Measurements from ENCODE around the gene FBXO42.
A peak's percentile ranks its signal among the peaks of the same experiment; 100 is the strongest.
"Not testable (repeated sequence)": the region's sequence is repeated elsewhere in the genome, so short reads cannot be mapped to it uniquely, and the experiment has no call there.

Gene FBXO42

DNA sequence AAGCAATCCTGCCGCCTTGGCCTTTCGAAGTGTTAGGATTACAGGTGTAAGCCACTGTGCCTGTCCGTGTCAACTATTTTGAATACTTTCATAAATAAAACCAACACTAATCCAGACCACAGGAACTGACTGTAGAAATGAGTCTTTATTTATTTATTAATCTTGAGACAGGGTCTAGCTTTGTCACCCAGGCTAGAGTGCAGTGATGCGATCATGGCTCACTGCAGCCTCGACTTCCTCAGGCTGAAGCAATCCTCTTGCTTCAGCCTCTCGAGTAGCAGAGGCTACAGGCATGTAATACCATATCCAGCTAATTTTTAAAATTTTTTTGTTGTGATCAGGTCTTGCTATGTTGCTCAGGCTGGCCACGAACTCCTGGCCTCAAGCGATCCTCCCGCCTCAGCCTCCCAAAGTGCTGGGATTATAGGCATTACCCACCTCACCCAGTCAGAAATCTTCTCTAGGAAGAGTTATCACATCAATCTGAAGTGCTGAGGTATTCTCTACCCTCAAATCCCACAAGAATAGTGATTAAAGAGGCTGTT, 93.6 kb downstream of the FBXO42 start:
- DNase-seq = no peak

DNA sequence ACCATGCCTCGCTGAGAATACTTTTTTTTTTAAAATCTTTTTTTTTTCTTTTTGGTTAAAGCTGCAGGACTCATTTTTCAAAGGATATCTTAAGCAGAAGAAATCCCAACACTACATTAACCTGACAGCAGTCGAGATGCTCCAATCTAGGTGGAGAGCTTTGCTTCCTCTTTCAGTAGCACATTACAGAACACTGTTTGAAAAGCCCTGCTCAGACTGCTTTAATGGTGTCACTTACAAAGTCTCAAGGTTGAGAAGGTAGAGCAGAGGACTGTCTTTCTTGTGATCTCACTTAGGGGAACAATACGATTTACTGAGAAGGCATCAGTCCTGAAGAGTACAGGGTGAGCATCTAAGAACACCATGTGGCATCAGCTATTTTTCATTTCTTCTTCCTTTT, 94.3 kb downstream of the FBXO42 start:
- DNase-seq = no peak

DNA sequence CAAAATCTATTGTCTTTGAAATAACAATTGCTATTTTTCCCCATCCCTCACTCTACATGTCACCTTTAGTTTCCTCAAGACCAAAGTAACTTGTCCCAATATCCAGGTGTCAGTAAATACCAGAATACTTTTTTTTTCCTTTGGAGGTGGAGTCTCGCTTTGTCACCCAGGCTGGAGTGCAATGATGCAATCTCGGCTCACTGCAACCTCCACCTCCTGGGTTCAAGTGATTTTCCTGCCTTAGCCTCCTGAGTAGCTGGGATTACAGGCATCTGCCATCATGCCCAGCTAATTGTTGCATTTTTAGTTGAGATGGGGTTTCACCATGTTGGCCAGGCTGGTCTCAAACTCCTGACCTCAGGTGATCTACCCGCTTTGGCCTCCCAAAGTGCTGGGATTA, 94.7 kb downstream of the FBXO42 start:
- DNase-seq = not testable (repeated sequence)

DNA sequence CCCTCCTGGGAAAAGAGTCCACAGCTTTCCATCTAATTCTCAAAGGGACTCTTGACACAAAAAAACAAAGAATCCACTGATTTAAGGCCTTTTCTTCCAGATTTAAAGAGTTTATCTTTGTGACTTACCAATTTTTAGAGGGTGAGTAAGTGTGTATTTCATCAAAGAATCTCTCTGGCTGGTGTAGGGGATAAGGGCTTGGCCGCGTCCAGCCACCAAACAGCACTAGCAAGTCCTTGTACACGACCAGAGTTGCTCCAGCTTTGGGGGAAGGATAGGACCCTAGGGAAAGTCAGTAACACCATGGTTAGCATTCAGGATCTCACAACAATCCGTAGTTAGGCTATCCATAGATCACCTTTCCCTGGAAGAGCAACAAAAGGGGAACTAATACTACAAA, 95.8 kb downstream of the FBXO42 start:
- DNase-seq = no peak

DNA sequence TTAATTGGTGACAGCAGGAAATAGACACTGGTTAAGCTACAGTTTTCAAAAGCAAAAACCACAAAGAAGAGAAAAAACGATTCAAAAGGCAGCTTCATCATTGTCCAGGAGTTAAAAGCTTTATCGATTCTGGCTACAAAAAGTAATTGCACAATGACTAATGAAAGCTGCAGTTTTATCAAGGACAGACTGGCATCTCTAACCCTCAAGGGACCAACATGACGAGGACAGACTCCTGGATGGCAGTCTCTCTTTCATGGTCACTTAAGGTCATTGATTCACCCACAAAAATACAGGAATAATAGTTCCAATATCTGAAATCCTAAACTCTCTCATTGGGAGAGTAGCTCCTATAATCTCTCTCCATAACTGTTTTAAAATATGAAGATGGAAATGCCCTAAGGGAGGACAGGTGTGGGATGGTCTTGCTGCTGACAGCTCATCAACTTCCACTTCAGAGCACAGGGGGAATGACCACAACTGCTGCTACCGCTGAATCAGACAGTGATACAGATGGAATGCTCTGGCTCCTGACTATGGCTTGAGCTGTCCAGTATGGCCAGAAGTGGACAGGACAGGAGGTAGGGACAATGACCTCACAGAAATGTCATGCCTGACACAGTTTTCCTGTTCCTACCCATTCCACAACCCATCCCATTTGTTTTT, 97.9 kb downstream of the FBXO42 start:
- DNase-seq = peak in 1 of 3 experiments; percentile 28

DNA sequence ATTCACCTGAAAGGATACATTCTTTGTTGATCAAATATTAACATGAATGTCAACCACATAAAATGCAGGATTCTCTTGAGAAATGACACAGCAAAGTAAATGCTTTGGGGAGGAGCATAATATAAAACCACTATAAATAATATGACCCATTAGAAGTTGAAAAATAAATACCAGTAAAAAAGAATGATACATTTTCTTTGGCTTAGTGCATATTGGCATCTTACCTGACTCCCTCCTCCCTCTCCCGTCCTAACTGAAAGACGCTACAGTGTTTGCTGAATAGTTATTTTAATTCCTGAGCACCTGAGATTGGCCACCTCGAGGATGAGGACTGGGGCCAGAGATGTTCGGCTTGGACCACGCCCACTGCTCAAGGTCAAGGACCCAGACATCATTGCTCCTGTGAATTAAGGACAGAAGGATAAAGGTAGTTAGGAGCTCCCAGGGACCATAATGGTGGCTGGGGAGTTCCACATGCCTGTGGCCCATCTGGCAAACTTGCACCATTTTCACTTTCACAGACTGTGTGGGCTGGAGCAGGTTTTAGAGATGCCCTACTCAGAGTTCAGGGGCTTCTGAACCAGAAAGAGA, 98.9 kb downstream of the FBXO42 start:
- DNase-seq = no peak

DNA sequence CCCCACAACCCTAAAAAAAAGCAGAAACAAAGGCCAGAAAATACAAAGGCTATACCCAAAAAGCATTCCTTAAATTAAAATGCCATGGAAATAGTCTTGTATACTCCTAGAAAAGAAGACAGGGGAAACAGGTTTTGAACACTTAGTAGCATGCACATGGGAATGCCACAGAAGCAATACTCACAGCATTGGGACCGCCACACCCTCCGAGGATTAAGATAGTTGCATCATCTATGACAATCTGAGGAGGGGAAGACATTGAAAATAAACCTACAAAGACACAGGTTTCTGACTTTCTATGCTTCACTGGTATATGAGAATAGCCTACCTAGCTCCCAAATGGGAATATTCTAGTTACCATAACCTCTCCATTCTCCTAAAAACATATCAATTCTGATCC, 99.4 kb downstream of the FBXO42 start:
- DNase-seq = no peak

DNA sequence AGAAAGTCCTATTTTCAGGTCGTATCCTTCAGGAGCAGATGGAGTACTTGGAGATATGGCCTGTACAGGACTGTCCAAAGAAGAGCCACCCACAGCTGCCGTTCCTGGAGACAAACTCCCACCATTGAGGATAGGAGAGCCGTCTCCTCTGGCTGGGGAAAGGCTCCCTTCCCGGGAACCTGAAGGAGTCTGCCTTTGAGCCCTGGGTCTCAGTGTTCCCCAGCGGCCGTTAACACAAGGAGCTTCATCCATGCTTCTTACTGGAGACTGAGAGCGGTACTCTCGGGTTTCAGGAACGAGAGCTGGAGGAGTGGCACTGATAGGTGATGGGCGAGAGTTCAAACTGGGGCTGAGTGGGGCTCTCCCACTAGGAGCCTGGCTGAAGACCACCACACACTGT, 100.9 kb downstream of the FBXO42 start:
- DNase-seq = no peak

DNA sequence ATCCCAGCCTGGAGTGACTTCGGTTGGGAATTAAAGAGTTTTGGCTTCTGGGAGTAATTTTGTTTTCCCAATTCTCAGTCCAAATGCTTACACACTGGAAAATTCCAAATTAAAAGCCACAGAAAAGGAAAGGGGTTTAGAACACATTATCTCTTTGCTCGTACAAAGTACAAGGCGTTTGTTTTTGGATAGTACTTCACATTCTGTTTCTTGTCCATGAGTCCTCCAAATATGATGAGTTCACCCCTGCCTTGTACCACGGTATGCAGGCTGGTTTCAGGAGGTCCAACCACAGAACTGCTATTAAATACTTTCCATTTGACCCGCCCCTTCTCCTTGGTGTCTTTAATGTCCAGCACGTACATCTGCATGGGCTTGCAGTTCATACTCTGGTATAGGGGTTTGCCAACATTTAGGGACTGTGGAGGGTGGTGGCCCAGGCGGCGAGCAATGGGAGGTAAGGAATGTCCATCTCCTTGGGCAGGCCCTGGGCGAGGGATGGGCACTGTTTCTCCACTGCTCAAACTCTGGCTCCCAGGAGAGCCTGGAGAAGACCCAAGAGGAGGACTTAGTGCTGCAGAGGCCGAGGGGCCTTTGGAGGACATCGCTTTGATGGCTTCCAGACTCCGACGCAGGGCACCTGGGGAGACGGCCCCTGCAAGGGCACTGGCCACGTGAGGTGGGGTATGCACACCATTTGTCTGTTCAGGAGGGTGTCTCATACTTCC, 101.6 kb downstream of the FBXO42 start:
- DNase-seq = no peak

DNA sequence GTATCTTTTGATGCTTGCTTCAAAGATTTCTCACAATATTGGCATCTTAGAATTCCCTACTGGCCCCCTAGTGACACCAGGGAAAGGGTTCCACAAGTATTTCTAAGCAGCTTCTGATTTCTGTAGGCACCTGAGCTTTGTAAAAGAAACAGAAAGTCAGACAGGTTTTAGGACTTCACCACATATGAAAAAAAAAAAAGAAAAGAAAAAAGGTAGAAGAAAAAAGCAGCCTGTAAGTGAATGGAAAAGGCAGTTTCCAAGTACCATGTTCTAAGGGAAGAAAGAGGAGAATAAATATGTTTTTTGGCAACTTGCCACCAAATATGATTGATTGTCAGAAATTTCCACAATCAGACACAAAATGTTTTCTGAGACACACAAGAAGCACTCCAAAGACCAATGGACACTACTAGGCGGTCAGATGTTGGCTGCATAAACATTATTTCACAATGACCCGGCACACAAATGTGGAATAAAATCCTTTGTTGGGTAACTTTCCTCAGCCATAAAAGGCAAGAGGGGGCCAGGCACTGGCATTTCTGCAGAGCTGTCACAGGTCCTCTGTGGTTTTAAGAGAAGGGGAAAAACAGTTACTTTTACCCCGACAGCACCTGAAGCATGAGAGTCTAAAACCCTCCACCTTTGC, 102.6 kb downstream of the FBXO42 start:
- DNase-seq = peak in 2 of 3 experiments; percentile 13 to 73

DNA sequence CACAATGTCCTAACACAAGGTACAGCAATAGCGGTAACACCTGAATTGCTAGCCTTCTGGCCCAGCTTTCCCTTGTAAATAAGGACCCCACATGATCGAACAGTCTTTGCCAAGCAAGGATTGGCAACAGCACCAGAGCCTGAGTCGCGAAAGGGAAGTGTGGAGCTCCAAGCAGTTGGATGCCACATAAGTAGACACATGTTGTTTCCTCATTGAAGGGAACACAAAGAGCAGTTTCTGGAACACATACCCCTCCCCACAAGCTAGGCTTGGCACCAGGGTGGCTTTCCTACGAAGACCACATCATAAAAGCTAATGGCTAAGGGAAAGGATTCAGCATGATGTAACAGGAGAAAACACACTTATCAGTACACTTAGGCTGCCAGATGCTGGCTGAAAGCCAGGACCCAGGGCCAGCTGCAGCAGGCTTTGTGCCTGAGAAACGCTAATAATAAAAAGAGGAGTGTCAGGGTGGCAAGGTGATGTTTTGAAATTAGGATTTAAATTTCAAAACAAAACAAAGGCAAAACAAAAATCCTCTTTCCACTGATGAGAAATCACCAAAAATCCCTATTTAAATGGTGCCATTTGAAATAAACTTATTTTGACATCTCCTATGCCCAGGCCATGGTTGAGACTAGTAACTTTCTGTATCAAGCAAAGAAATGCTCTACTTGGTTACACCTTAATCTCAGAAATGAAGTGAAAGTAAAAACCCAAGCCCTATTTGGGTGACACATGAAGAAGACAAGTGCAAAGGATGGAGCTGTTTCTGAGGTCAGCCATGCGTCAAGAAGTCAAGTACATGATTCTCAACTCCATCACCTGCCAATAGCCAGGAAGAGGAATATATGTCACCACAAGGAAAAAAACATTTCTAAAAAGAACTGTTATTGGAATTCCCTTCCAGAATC, 103.4 kb downstream of the FBXO42 start:
- DNase-seq = peak; percentile 89 to 98 (median 94)

DNA sequence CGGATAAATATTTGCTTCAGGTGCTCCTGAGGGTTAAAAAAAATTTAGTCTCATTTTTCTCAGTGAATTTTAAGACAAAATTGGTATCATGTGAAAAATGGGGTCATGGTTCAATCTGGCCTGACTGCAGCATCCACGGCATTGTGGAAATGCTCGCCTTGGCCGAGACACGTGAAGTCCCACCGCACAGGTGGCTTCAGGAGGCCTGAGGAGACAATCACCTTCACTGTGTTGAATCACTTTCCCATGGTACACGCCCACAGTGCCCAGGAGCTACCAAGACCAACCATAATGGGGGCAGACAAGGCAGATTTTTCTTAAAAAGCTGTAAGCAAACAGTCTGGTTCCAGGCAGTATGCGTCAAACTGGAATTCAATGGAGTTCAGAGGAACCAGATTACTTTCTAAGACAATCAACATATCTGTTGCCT, 104.3 kb downstream of the FBXO42 start:
- peak in 1 of 3 experiments; percentile 53 for DNase-seq

DNA sequence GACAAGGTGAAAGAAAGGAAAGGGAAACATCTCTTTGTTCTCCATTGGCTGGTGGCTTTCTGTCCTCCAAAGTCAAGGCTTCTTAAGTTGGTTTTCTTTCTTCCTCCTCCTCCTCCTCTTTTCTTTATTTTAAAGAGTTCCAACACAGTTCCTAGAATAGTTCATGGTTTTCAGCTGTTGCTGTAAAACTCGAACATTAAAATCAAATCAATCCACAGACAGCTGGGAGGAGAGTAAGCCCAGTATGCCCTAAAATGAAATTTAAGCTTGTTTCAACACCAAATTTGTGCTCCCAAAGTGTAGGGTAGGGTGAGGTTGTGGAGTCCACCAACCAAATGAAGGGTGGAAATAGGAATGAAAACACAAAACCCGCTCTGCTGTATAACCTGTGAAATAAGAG, 104.8 kb downstream of the FBXO42 start:
- DNase-seq = no peak

DNA sequence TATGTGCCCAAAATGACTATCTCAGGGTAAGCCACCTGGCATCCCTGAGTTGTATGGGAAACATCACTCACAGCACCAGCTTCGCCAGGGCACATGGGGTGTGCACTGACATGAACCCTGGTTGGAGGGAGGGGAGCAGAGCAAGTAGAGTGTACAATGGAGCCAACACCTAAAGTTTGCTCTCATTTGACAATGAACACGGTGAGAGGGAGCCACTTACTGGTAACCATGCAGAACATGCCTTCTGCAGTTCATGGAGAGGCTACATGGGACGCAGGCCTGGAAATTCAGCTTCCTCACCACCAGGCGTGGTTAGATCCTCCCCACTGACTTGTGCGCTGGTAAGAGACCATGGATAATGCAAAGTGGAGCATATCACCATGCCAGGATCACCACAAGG, 105.3 kb downstream of the FBXO42 start:
- DNase-seq = no peak

DNA sequence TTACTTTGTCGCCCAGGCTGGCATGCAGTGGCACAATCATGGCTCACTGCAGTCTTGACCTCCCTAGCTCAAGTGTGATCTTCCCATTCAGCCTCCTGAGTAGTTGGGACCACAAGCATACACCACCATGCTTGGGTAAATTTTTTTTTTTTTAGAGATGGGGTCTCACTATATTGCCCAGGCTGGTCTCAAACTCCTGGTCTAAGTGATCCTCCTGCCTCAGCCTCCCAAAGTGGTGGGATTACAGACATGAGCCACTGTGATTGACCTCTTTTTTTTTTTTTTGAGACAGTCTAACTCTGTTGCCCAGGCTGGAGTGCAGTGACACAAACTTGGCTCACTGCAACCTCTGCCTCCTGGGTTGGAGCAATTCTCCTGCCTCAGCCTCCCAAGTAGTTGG, 106.0 kb downstream of the FBXO42 start:
- not testable (repeated sequence) for DNase-seq

DNA sequence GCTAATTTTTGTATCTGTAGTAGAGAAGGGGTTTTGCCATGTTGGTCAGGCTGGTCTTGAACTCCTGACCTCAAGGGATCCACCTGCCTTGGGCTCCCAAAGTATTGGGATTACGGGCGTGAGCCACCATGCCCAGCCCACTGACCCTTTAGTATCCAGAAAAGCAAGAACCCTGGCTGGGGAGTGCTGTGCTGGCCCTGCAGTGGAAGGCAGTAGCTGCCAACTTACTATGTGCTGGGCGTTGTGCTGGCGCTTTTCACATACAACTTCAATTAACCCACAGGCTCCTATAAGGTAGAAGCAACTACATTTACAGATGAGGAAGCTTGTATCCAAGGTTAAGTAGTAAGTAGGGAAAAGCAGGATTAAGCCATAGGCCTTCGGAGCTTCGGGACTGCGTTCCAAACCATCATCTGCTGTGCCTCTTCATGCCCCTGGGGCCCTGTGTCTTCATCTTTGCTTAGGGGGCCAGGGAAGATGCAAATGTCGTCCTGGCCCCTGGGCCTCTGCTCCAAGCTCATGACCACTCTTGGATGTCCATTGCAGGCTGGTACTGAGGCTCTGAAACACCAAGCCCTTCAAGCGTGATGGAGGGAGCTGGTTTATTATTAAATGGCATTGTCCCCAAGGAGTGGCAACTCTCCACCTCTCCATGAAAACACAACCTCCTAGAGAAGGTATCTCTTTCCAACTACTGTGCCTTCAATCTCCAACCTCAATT, 106.6 kb downstream of the FBXO42 start:
- no peak for DNase-seq

DNA sequence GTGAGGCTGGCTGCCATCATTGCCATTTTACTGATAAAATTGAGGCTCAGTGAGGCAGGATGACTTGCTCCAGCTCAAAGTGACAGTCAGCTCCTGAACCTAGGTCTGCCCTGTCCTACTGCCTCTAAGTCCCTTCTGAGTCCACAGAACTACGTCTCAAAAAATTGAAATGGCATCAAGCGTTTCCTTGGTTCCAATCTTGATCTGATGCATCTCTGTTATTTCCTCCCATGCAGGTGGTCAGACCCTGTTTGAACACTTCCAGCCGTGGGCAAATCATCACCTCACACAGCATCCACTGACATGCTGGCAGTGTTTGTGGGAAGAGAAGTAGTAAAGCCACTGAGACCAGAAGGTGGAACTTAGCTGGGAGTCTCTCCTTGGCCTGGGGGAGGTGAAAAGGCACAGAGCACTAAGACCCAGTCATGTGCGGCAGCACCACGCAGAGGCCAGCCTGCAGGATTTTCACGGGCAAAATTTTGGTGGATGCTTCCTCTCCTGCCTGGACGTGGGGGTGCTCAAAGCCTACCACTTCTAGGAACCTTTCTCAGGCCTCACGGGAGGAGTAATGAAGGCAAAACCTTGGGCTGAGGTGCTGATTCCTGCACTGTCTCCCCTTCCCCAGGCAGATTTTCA, 107.5 kb downstream of the FBXO42 start:
- DNase-seq = no peak

DNA sequence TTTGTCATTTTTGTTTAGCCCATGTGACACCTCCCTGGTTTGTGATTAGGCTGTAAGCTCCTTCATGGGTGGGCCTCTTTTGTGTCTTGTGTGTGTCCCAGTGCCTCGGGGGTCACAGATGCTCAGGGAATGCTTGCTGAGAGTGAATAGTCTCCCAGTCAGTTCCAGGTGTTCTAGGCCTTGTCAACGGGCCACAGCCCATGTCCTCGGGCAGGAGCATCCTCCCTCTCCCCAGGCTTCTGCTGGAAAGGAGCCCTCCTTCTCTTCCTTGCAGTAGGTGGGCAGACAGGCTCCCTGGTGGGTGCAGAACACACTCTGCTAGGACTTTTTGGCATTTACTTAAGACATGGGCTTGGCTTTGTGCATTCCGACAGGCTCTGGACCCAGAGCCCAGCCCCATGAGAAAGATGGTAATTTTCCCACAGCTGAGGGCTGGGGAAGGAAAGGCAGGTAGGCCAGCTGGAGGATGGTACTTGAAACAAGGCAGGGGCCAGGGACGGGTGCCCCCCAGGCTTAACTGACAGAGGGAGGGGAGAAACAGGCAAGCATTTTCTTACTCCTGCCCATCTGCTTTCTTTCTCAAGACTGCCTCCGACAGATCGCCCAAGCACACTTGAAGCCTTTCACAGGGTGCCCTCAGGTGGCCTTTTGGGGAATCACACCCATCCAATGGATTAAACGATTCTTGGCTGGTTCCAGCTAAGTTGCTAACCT, 108.2 kb downstream of the FBXO42 start:
- peak; percentile 67 to 90 (median 77) for DNase-seq

DNA sequence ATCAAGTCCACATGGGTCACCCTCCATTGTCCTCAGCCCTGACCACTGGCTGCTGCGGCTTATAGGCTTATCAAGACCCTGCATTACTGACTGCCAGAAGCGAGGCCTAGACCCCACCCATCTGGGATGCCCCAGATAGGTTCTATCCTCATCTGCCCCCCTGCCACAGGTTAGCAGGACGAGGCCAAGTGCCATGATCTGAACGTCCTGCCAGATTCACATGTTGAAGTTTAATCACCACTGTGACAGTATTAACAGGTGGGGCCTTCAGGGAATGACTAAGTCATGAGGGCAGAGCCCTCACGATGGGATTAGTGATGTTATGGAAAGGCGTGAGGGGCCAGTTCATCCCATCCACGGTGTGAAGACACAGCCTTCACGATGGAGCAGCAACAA, 109.1 kb downstream of the FBXO42 start:
- no peak for DNase-seq

DNA sequence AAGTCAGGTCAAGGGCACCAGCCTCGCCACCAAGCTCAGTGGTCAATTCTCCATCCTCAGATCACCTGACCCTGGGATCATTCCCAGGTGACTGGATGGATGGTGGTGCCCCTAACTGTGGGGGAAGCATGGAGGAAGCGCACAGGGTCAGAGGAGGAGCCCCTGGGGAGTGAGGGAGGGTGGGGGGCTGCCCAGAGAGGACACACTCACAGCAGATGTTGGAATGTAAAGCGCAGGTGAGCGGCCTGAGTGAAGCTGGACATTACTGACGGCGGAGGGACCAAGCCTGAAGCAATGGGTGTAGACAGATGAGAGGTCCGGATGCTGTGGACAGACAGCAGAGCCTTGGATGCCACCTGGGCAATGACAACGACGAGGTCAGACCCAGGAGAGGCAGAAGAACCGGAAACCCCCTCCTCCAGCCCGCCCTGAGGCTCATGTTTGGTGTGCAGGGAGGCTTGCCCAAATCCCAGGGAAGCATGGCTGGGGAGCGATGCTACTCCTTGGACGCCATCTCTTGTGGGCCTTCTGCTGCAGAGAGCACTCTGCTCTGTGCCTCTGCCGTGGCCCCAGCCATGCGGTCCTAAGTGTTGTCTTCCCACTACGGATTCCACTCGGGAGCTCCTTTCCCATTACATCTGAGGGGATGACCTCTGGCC, 109.6 kb downstream of the FBXO42 start:
- no peak for DNase-seq

All from NCI-H1417 (cell line).